Activated naive CD8-positive, alpha-beta T cell treated with anti-CD3 and anti-CD28 coated beads, Interleukin-2, amount 50 U/mL, for 24 hours (primary cell): ENCODE measurements around the gene PRDM9.
"Not testable (repeated sequence)": the region's sequence is repeated elsewhere in the genome, so short reads cannot be mapped to it uniquely, and the experiment has no call there.

ENCODE experiments used
- ATAC-seq: fragments of 150-1000 bp; cut with Tn5 transposase; one replicate; pipeline ENCODE4 v1.10.0; 2021
- DNase-seq: peaks from one replicate; pipeline ENCODE4 v3.0.0; 2021
- H3K27ac Mint-ChIP-seq: one replicate; pipeline ENCODE4 v1.8.0; 2021; ENCODE audit warnings: mild to moderate bottlenecking, mixed read lengths
- H3K27me3 Mint-ChIP-seq: one replicate; pipeline ENCODE4 v1.8.0; 2021; ENCODE audit warnings: mixed read lengths
- H3K36me3 Mint-ChIP-seq: one replicate; pipeline ENCODE4 v1.8.0; 2021; ENCODE audit warnings: low read depth, mixed read lengths
- H3K4me1 Mint-ChIP-seq: one replicate; pipeline ENCODE4 v1.8.0; 2021; ENCODE audit warnings: mixed read lengths
- H3K4me3 Mint-ChIP-seq: one replicate; pipeline ENCODE4 v1.8.0; 2021; ENCODE audit warnings: mild to moderate bottlenecking, moderate library complexity, mixed read lengths
- H3K9me3 Mint-ChIP-seq: one replicate; pipeline ENCODE4 v1.8.0; 2021; ENCODE audit warnings: mixed read lengths

PRDM9 gene

DNA sequence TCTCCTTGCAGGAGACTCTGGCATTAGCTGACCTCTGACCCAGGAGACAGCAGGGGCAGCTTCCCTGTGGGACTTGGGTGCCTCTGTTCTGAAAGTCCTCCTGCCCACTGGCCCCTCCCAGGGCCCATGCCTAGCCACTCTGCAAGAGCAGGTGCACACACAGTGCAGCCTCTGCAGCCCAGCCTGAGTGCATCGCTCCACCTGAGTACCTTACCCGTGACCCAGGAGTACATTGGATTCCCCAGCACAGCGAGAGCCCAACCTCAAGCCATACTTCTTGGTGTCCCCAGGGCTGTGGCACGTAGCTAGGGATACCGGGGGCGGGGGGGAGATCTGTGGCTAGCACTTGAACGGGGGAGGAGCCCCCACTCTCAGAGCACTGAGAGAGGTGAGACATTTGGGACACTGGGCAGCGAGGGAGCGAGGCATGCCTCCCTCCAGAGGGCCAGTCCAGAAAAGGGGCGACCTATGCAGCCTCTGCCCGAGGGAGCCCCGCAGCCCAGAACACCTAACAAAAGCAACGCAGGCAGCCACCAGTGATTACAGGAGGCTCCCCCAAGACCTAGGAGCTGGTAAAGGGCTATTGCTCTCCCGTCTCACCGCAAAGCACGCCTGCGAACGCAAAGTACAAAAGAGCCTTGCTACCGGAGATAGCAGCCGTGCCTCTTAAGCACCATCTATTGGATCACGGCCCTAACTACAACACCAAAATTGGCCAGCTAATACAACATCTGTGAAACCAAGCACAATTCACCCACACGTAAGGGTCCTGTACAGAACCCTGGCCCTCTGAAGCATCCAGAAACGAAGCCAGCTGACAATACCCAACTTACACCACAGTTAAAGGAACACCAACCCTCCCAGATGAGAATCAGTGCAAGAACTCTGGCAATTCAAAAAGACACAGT is 826 bp upstream of the PRDM9 start:
- H3K4me3 Mint-ChIP-seq, result no peak overlapping the region
- no peaks in the 10 kb centered on the region for H3K27me3 Mint-ChIP-seq
- DNase-seq (no peak), ATAC-seq (no peak)
- no peaks in the 10 kb centered on the region for H3K36me3 Mint-ChIP-seq
- peaks cover 7% of the 10 kb centered on the region for H3K9me3 Mint-ChIP-seq
- no peaks in the 10 kb centered on the region for H3K4me1 Mint-ChIP-seq
- no peak overlapping the region for H3K27ac Mint-ChIP-seq

- DNase-seq, ATAC-seq, H3K4me1 Mint-ChIP-seq, H3K4me3 Mint-ChIP-seq, H3K27me3 Mint-ChIP-seq, H3K36me3 Mint-ChIP-seq, H3K27ac Mint-ChIP-seq: not testable (repeated sequence)
- H3K9me3 Mint-ChIP-seq, result peaks cover 13% of the 10 kb centered on the region
Observed at GRCh38 chr5:23510434-23510833, 3.0 kb downstream of the PRDM9 start.

- Mint-ChIP-seq H3K9me3 (peaks cover 13% of the 10 kb centered on the region), H3K27me3 (no peaks in the 10 kb centered on the region), H3K36me3 (no peaks in the 10 kb centered on the region)
Observed at GRCh38 chr5:23522553-23522952, 15.1 kb downstream of the PRDM9 start.

GRCh38 chr5:23523031-23523430 is 15.6 kb downstream of the PRDM9 start:
- no peaks in the 10 kb centered on the region for H3K36me3 Mint-ChIP-seq
- no peaks in the 10 kb centered on the region for H3K27me3 Mint-ChIP-seq
- peaks cover 13% of the 10 kb centered on the region for H3K9me3 Mint-ChIP-seq
- H3K27ac Mint-ChIP-seq, result no peak overlapping the region
- DNase-seq (no peak), ATAC-seq (no peak)
- no peak overlapping the region for H3K4me3 Mint-ChIP-seq
- H3K4me1 Mint-ChIP-seq, result no peaks in the 10 kb centered on the region

More at GRCh38 chr5:23522553-23522952, 15.1 kb downstream of the PRDM9 start:
- H3K4me3 Mint-ChIP-seq, result no peak overlapping the region
- DNase-seq (no peak), ATAC-seq (no peak)
- no peak overlapping the region for H3K27ac Mint-ChIP-seq
- no peaks in the 10 kb centered on the region for H3K4me1 Mint-ChIP-seq

GRCh38 chr5:23523998-23524397 is 16.6 kb downstream of the PRDM9 start:
- no peaks in the 10 kb centered on the region for H3K4me1 Mint-ChIP-seq
- no peaks in the 10 kb centered on the region for H3K36me3 Mint-ChIP-seq
- ATAC-seq (no peak), DNase-seq (no peak)
- H3K27me3 Mint-ChIP-seq, result no peaks in the 10 kb centered on the region
- H3K9me3 Mint-ChIP-seq, result peaks cover 10% of the 10 kb centered on the region
- no peak overlapping the region for H3K27ac Mint-ChIP-seq
- no peak overlapping the region for H3K4me3 Mint-ChIP-seq

GRCh38 chr5:23525751-23526150 is 18.3 kb downstream of the PRDM9 start:
- Mint-ChIP-seq H3K36me3 (no peaks in the 10 kb centered on the region), H3K9me3 (peaks cover 5% of the 10 kb centered on the region), H3K27ac (no peak overlapping the region), H3K4me1 (no peaks in the 10 kb centered on the region), H3K27me3 (no peaks in the 10 kb centered on the region), H3K4me3 (no peak overlapping the region)
- no peak for ATAC-seq
- no peak for DNase-seq

DNA sequence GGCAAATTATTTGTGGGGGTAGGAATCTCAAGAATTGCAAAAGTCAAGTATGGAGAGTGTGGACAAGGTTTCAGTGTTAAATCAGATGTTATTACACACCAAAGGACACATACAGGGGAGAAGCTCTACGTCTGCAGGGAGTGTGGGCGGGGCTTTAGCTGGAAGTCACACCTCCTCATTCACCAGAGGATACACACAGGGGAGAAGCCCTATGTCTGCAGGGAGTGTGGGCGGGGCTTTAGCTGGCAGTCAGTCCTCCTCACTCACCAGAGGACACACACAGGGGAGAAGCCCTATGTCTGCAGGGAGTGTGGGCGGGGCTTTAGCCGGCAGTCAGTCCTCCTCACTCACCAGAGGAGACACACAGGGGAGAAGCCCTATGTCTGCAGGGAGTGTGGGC is 19.2 kb downstream of the PRDM9 start:
- ATAC-seq, H3K27me3 Mint-ChIP-seq, H3K4me3 Mint-ChIP-seq, H3K9me3 Mint-ChIP-seq, H3K36me3 Mint-ChIP-seq, H3K27ac Mint-ChIP-seq, H3K4me1 Mint-ChIP-seq, DNase-seq: not testable (repeated sequence)

- not testable (repeated sequence) for H3K27ac Mint-ChIP-seq, H3K4me3 Mint-ChIP-seq, DNase-seq, H3K36me3 Mint-ChIP-seq, H3K27me3 Mint-ChIP-seq, H3K9me3 Mint-ChIP-seq, H3K4me1 Mint-ChIP-seq, ATAC-seq
Observed at GRCh38 chr5:23527216-23527920, 20.0 kb downstream of the PRDM9 start.

- H3K36me3 Mint-ChIP-seq, result no peaks in the 10 kb centered on the region
- no peak overlapping the region for H3K4me3 Mint-ChIP-seq
- H3K27me3 Mint-ChIP-seq, result no peaks in the 10 kb centered on the region
- no peak for DNase-seq
- H3K27ac Mint-ChIP-seq, result no peak overlapping the region
- no peak for ATAC-seq
- H3K4me1 Mint-ChIP-seq, result no peaks in the 10 kb centered on the region
- peaks cover 4% of the 10 kb centered on the region for H3K9me3 Mint-ChIP-seq
Observed at GRCh38 chr5:23528677-23529076, 21.3 kb downstream of the PRDM9 start.

GRCh38 chr5:23530571-23530970 is 23.2 kb downstream of the PRDM9 start:
- Mint-ChIP-seq H3K9me3 (no peaks in the 10 kb centered on the region), H3K4me3 (no peak overlapping the region), H3K36me3 (no peaks in the 10 kb centered on the region), H3K27ac (no peak overlapping the region), H3K27me3 (no peaks in the 10 kb centered on the region), H3K4me1 (no peaks in the 10 kb centered on the region)
- DNase-seq, result no peak
- no peak for ATAC-seq

DNA sequence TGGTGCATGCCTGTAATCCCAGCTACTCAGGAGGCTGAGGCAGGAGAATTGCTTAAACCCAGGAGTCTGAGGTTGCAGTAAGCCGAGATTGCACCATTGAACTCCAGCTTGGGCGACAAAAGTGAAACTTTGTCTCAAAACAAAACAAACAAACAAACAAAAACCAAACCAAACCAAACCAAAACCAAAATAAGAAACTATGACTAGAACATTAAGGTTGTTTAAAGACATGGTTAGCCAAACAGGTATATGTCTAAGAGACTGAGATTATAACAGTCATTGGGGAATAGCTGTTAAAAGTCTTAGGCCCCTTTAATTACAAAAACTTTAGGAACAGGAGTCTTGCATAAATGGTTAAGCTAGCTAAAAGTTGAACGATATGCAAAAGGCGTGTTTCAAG is 63.6 kb downstream of the PRDM9 start:
- H3K4me3 Mint-ChIP-seq, result no peak overlapping the region
- no peak overlapping the region for H3K27ac Mint-ChIP-seq
- no peaks in the 10 kb centered on the region for H3K27me3 Mint-ChIP-seq
- no peaks in the 10 kb centered on the region for H3K4me1 Mint-ChIP-seq
- H3K36me3 Mint-ChIP-seq, result no peaks in the 10 kb centered on the region
- DNase-seq (no peak), ATAC-seq (no peak)
- H3K9me3 Mint-ChIP-seq, result peaks cover 4% of the 10 kb centered on the region
